ENCODE results near the gene MACROD1.

MACROD1 gene

GRCh38 chr11:64118876-64119665 is 46.8 kb downstream of the MACROD1 start:
- no peak for DNase-seq (ENCODE audit: low read depth, low spot score)
- H3K27ac ChIP-seq: no peak overlapping the region

- DNase-seq (ENCODE audit: low read depth, low spot score): no peak
These were observed 48.0 kb downstream of the MACROD1 start for GRCh38 chr11:64117763-64118459.

GRCh38 chr11:64115531-64116522 is 50.1 kb downstream of the MACROD1 start:
- no peak overlapping the region for H3K27ac ChIP-seq
- DNase-seq (ENCODE audit: low read depth, low spot score): no peak

More at GRCh38 chr11:64117763-64118459, 48.0 kb downstream of the MACROD1 start:
- H3K27ac ChIP-seq: no peak overlapping the region

GRCh38 chr11:64114231-64114630 is 51.7 kb downstream of the MACROD1 start:
- DNase-seq (ENCODE audit: low read depth, low spot score): no peak

GRCh38 chr11:64113462-64113780 is 52.5 kb downstream of the MACROD1 start:
- no peak overlapping the region for H3K27ac ChIP-seq
- no peak for DNase-seq (ENCODE audit: low read depth, low spot score)

More at GRCh38 chr11:64114231-64114630, 51.7 kb downstream of the MACROD1 start:
- H3K27ac ChIP-seq: no peak overlapping the region

GRCh38 chr11:64112771-64113461 is 53.0 kb downstream of the MACROD1 start:
- no peak for DNase-seq (ENCODE audit: low read depth, low spot score)
- H3K27ac ChIP-seq: no peak overlapping the region

GRCh38 chr11:64110465-64111375 is 55.2 kb downstream of the MACROD1 start:
- no peak overlapping the region for H3K27ac ChIP-seq
- DNase-seq (ENCODE audit: low read depth, low spot score): no peak

GRCh38 chr11:64109332-64109731 is 56.6 kb downstream of the MACROD1 start:
- no peak for DNase-seq (ENCODE audit: low read depth, low spot score)
- no peak overlapping the region for H3K27ac ChIP-seq

- H3K27ac ChIP-seq: no peak overlapping the region
- DNase-seq (ENCODE audit: low read depth, low spot score): no peak
These were observed 58.6 kb downstream of the MACROD1 start for GRCh38 chr11:64107303-64107702.

GRCh38 chr11:64104632-64105031 is 61.3 kb downstream of the MACROD1 start:
- H3K27ac ChIP-seq: no peak overlapping the region
- DNase-seq (ENCODE audit: low read depth, low spot score): no peak

- no peak for DNase-seq (ENCODE audit: low read depth, low spot score)
- no peak overlapping the region for H3K27ac ChIP-seq
These were observed 62.5 kb downstream of the MACROD1 start for GRCh38 chr11:64103277-64103985.

GRCh38 chr11:64102005-64102738 is 63.7 kb downstream of the MACROD1 start:
- no peak for DNase-seq (ENCODE audit: low read depth, low spot score)
- no peak overlapping the region for H3K27ac ChIP-seq

- DNase-seq (ENCODE audit: low read depth, low spot score): no peak
- H3K27ac ChIP-seq: no peak overlapping the region
These were observed 64.5 kb downstream of the MACROD1 start for GRCh38 chr11:64101461-64101860.

- DNase-seq (ENCODE audit: low read depth, low spot score): no peak
- H3K27ac ChIP-seq: no peak overlapping the region
These were observed 65.0 kb downstream of the MACROD1 start for GRCh38 chr11:64100782-64101353.

GRCh38 chr11:64100360-64100759 is 65.6 kb downstream of the MACROD1 start:
- no peak for DNase-seq (ENCODE audit: low read depth, low spot score)
- H3K27ac ChIP-seq: no peak overlapping the region

- no peak overlapping the region for H3K27ac ChIP-seq
- no peak for DNase-seq (ENCODE audit: low read depth, low spot score)
These were observed 66.5 kb downstream of the MACROD1 start for GRCh38 chr11:64099436-64099835.

GRCh38 chr11:64098318-64098831 is 67.5 kb downstream of the MACROD1 start:
- no peak overlapping the region for H3K27ac ChIP-seq
- no peak for DNase-seq (ENCODE audit: low read depth, low spot score)
